Spleen (tissue), 11 donors: ENCODE measurements around the gene CNOT11. TPM values are rescaled to one million over a fixed set of nuclear protein-coding genes. Genes with fewer than 3 reads are reported as not detected.
A peak's percentile ranks its signal among the peaks of the same experiment; 100 is the strongest.
"Not testable (repeated sequence)": the region's sequence is repeated elsewhere in the genome, so short reads cannot be mapped to it uniquely, and the experiment has no call there.

Source experiments
- DNase-seq: peaks from one replicate; pipeline ENCODE4 v3.0.0-alpha.2; 2020
- H3K27ac ChIP-seq, 8 donors: fragments of 200-600 bp; sonication (generic) in 7 of 8; 1 replicate in 4 of 8; 2 replicates in 4 of 8; pipeline versions ENCODE4 v1.5.0 to v1.8.0; 2016 to 2021; ENCODE audit warnings: inconsistent platforms in 4 of 8, mild to moderate bottlenecking in 4 of 8, moderate library complexity in 1 of 8
- H3K27me3 ChIP-seq, 7 donors: fragments of 200-600 bp; sonication (generic) in 6 of 7; replicated peaks in 1 of 7; 1 replicate in 4 of 7; 2 replicates in 3 of 7; pipeline versions ENCODE4 v1.5.0 to v1.8.0; 2016 to 2021; ENCODE audit warnings: inconsistent platforms in 3 of 7, mild to moderate bottlenecking in 1 of 7
- H3K36me3 ChIP-seq, 6 donors: fragments of 200-600 bp; sonication (generic) in 5 of 6; 1 replicate in 4 of 6; 2 replicates in 2 of 6; pipeline versions ENCODE4 v1.5.0 to v1.8.0; 2016 to 2021; ENCODE audit warnings: inconsistent platforms in 2 of 6
- H3K4me1 ChIP-seq, 6 donors: fragments of 200-600 bp; sonication (generic) in 5 of 6; 1 replicate in 3 of 6; 2 replicates in 3 of 6; pipeline versions ENCODE4 v1.5.0 to v1.8.0; 2016 to 2021; ENCODE audit warnings: inconsistent platforms in 3 of 6
- H3K4me3 ChIP-seq, 8 donors: fragments of 200-600 bp; sonication (generic) in 7 of 8; 1 replicate in 4 of 8; 2 replicates in 4 of 8; pipeline versions ENCODE4 v1.5.0 to v1.8.0; 2016 to 2021; ENCODE audit warnings: inconsistent platforms in 4 of 8, mild to moderate bottlenecking in 4 of 8, moderate library complexity in 2 of 8
- H3K9me3 ChIP-seq, 8 donors: fragments of 200-600 bp; sonication (generic) in 7 of 8; 1 replicate in 4 of 8; 2 replicates in 4 of 8; pipeline versions ENCODE4 v1.5.0 to v1.8.0; 2016 to 2021; ENCODE audit warnings: inconsistent platforms in 4 of 8
- POLR2A ChIP-seq, 3 donors: fragments of 450-650 bp; IDR thresholded peaks; one replicate each; pipeline ENCODE4 v1.5.1; 2017; ENCODE audit warnings: antibody characterized with exemption in 3 of 3, mild to moderate bottlenecking in 1 of 3
- POLR2AphosphoS5 ChIP-seq, 3 donors: sonication (generic); formaldehyde crosslinking; IDR thresholded peaks; one replicate each; pipeline ENCODE4 v1.5.1; 2017; ENCODE audit warnings: antibody characterized with exemption in 3 of 3
- WGBS, 5 donors: extraction: QIAGEN DNeasy Blood & Tissue Kit in 3 of 5; methylation state at CpG; one replicate each; pipeline versions ENCODE4 v1.1.5 to v1.1.7; 2013 to 2018; 5-methylcytosine and 5-hydroxymethylcytosine counted together
- intact Hi-C: fragments of 100-400 bp; cut with DNase I; formaldehyde crosslinking; loops from one replicate; pipeline ENCODE4 v1.15.0; 2023; ENCODE audit warnings: low total_unique reads
- polyA plus RNA-seq, 3 donors: library from polyadenylated mRNA; stranded (reverse); fragments of 200-250 nt; gene quantifications; one replicate each; pipeline ENCODE4 v1.2.1, GENCODE V29; 2013
- total RNA-seq, 7 donors: library from RNA; depleted of rRNA in 3 of 7; stranded (reverse); fragments of >200 nt in 3 of 7; fragmentation: NEBNext Ultra II Directional in 4 of 7; extraction: Animal tissue kit (Norgen Biotek cat#: 25700) in 4 of 7; gene quantifications; one replicate each; pipeline versions ENCODE4 v1.1.0 to v1.2.1, GENCODE V29; 2016 to 2021
- TF ChIP-seq, protein P1 (sequence below), 11 experiments: fragments of 200-600 bp in 7 of 11; fragments of 450-650 bp in 4 of 11; sonication (generic) in 4 of 11; IDR thresholded peaks in 8 of 11; conservative IDR thresholded peaks in 3 of 11; 1 replicate in 7 of 11; 2 replicates in 4 of 11; pipeline versions ENCODE4 v1.4.0 to v1.8.0; 2016 to 2021; ENCODE audit warnings: antibody characterized with exemption in 11 of 11, inconsistent platforms in 4 of 11, mild to moderate bottlenecking in 1 of 11
- donor health status: healthy with polysubstance abuse.
- donor health status: DM: no; HTN: no; CAD: no; lungs with moderate emphysema.
- donor health status: DM: no; HTN: no; CAD: no.
- donor health status: Bipolar disorder and iron deficiency.
- donor health status: healthy.
- donor health status: DM: no; HTN: no; CAD: no.
- donor health status: DM: yes; HTN: yes; CAD: no.

CNOT11 gene
- total and polyA plus RNA-seq, 10 donors, result 17.9 to 36.4 (median 33.1) TPM

DNA sequence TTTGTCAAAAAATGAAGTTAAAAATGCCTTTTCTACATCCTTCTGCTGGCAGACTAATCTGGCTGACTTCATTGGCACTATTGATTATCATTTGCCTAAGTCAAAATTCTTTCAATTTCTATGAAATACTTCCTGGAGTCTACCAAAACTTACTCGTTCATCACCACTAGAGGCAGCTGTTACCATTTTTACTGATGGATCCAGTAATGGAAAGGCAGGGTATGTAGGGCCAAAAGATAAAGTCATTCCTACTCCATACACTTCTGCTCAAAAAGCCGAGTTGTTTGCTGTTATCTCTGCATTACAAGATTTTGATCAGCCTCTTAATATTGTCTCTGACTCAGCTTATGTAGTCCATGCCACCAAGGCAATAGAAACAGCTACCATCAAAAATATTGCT is 12.0 kb upstream of the CNOT11 start:
- H3K27ac ChIP-seq, H3K4me1 ChIP-seq, H3K36me3 ChIP-seq, intact Hi-C loops, H3K27me3 ChIP-seq, H3K4me3 ChIP-seq, DNase-seq: not testable (repeated sequence)
- TF ChIP-seq, protein P1, sequence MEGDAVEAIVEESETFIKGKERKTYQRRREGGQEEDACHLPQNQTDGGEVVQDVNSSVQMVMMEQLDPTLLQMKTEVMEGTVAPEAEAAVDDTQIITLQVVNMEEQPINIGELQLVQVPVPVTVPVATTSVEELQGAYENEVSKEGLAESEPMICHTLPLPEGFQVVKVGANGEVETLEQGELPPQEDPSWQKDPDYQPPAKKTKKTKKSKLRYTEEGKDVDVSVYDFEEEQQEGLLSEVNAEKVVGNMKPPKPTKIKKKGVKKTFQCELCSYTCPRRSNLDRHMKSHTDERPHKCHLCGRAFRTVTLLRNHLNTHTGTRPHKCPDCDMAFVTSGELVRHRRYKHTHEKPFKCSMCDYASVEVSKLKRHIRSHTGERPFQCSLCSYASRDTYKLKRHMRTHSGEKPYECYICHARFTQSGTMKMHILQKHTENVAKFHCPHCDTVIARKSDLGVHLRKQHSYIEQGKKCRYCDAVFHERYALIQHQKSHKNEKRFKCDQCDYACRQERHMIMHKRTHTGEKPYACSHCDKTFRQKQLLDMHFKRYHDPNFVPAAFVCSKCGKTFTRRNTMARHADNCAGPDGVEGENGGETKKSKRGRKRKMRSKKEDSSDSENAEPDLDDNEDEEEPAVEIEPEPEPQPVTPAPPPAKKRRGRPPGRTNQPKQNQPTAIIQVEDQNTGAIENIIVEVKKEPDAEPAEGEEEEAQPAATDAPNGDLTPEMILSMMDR (IDR thresholded peaks at IDR 0.05 in 8 of 11, conservative IDR thresholded peaks at IDR 0.05 in 3 of 11), result peak in 5 of 11 experiments; percentile 18 to 53 (median 30)
- H3K9me3 ChIP-seq, result peaks cover 0 to 11% (median 4%) of the 10 kb centered on the region in 8 donors
- 14 to 27% (median 17%) methylated on average over 2 of the region's 2 CpGs for whole genome bisulfite sequencing, 5 donors

DNA sequence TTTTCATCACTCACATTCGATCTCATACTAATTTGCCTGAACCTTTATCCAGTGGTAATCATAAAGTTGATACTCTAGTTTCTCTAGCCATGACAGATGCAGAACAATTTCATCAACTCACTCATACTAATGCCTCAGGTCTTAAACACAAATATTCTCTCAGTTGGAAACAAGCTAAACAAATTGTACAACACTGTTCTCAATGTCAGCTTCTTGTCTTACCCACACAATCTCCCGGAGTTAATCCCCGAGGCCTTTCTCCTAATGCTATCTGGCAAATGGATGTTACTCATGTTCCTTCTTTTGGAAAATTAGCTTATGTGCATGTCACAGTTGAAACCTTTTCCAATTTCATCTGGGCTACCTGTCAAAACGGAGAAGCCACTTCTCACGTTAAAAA is 11.5 kb upstream of the CNOT11 start:
- no peak for DNase-seq
- H3K4me1 ChIP-seq, result no peaks in the 10 kb centered on the region
- H3K27ac ChIP-seq, result no peak overlapping the region
- intact Hi-C loops, result no loop called here
- H3K9me3 ChIP-seq, result peaks cover 0 to 6% (median 1%) of the 10 kb centered on the region in 8 donors
- 81 to 89% (median 85%) methylated on average over 5 of the region's 5 CpGs for WGBS, 5 donors
- H3K36me3 ChIP-seq, result no peaks in the 10 kb centered on the region
- TF ChIP-seq, protein P1 (IDR thresholded peaks at IDR 0.05 in 8 of 11, conservative IDR thresholded peaks at IDR 0.05 in 3 of 11), result no peak
- no peak for TF ChIP-seq POLR2AphosphoS5 (IDR thresholded peaks at IDR 0.05)
- TF ChIP-seq POLR2A (IDR thresholded peaks at IDR 0.05), result no peak
- no peak overlapping the region for H3K4me3 ChIP-seq
- no peaks in the 10 kb centered on the region for H3K27me3 ChIP-seq

DNA sequence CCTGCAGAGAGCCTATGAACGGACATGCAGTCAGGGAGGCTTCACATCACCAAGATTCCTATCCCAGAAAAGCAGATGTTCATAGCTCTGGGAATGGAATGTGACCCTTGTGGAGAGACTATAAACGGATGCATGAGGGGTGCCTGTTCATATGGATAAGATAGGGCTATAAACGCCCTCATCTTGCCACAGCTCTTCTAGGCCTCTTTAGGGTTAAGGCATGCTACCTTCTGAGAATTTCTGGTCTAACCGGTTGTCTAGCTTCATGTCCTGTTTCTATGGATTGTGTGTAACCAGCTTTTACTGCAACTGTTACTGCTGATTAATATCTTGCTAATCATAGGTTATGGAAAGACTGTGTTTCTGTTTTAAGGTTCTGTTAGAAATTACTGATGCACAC is 8.3 kb upstream of the CNOT11 start:
- DNase-seq, H3K4me1 ChIP-seq, intact Hi-C loops, H3K4me3 ChIP-seq, H3K27ac ChIP-seq, H3K27me3 ChIP-seq, H3K9me3 ChIP-seq, H3K36me3 ChIP-seq: not testable (repeated sequence)
- WGBS, 5 donors, result 86 to 96% (median 92%) methylated on average over 4 of the region's 4 CpGs

DNA sequence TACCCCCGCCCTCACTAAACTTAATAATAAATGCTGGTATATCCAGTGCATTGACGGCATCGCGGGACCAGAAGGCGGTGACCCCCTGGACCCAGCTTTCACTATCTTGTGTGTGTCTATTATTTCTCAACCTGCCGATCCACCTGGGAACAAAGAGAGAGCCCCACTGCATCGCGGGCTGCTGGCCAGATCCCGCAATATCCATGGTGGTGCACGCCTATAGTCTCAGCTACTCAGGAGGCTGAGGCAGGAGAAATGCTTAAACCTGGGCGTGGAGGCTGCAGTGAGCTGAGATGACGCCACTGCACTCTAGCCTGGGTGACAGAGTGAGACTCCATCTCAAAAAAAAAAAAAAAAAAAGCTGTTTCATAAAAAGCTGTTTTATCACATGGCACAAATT is 7.8 kb upstream of the CNOT11 start:
- H3K27me3 ChIP-seq, H3K9me3 ChIP-seq, H3K4me1 ChIP-seq, intact Hi-C loops, DNase-seq, H3K27ac ChIP-seq, H3K36me3 ChIP-seq, H3K4me3 ChIP-seq: not testable (repeated sequence)
- WGBS, 5 donors, result 86 to 98% (median 96%) methylated on average over 12 of the region's 12 CpGs

DNA sequence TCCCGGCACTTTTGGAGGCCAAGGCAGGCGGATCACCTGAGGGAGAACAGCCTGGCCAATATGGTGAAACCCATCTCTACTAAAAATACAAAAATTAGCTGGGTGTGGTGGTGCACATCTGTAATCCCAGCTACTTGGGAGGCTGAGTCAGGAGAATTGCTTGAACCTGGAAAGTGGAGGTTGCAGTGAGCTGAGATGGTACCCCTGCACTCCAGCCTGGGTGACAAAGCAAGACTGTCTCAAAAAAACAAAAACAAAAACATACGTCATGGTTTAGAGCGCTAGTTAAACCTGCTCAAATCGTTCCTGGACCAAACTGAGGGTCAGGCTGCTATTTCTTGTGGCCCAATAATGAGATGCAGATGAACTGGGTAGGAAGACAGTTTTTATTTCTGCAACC is 7.2 kb upstream of the CNOT11 start:
- H3K9me3 ChIP-seq, H3K36me3 ChIP-seq, intact Hi-C loops, H3K4me3 ChIP-seq, DNase-seq, H3K27ac ChIP-seq, H3K27me3 ChIP-seq, H3K4me1 ChIP-seq: not testable (repeated sequence)
- 89 to 97% (median 92%) methylated on average over 5 of the region's 5 CpGs for WGBS, 5 donors

DNA sequence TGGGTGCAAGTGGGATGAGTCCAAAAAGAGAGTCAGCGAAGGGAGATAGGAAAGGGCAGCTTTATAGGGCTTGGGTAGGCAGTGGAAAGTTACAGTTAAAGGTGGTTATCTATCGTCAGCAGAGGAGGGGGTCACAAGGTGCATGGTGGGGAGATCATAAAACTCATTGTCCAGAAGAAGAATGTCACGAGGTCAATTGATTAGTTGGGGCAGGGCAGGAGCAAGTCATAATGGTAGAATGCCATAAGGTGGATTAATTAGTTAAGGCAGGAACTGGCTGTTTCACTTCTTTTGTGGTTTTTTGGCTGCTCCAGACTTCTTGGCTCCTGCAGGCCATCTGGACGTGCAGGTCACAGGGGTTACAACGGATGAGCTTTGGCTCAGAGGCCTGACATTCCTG is 3.9 kb upstream of the CNOT11 start:
- H3K9me3 ChIP-seq, H3K27ac ChIP-seq, H3K27me3 ChIP-seq, intact Hi-C loops, H3K4me3 ChIP-seq, H3K36me3 ChIP-seq, DNase-seq: not testable (repeated sequence)
- WGBS, 5 donors, result 70 to 82% (median 81%) methylated on average over 5 of the region's 5 CpGs
- H3K4me1 ChIP-seq, result peaks cover under 1 to 23% (median 14%) of the 10 kb centered on the region in 6 donors
